ENCODE results near the gene CDK16.

The CDK16 gene

DNA sequence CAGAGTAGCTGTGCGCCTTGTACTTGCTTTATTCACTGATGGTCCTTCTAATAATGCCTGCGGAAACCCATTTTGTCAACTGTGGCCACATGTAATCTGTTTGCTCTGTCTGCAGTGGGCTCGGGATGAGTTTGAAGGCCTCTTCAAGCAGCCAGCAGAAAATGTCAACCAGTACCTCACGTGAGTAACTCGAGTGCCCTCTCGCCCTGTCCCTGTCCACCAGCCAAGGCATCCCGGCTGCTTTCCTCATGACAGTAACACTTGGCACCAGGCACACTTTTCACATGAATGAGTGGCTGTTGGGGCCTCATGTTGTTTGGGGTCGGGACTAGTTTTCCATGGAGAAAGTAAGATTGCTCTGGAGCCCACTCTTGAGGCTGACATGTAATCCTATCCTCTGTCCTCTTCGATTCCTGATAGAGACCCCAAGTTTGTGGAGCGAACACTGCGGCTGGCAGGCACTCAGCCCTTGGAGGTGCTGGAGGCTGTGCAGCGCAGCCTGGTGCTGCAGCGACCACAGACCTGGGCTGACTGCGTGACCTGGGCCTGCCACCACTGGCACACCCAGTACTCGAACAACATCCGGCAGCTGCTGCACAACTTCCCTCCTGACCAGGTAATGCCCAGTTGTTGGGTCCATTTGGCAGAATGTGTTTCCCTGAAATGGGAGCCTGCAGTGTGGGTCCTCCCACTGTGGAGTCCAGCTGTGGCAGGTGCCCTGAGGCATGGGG is 8.8 kb upstream of the CDK16 start:
- H3K4me3 ChIP-seq (ENCODE audit: low read depth, low read length), result no peak overlapping the region
- TF ChIP-seq, protein P1, sequence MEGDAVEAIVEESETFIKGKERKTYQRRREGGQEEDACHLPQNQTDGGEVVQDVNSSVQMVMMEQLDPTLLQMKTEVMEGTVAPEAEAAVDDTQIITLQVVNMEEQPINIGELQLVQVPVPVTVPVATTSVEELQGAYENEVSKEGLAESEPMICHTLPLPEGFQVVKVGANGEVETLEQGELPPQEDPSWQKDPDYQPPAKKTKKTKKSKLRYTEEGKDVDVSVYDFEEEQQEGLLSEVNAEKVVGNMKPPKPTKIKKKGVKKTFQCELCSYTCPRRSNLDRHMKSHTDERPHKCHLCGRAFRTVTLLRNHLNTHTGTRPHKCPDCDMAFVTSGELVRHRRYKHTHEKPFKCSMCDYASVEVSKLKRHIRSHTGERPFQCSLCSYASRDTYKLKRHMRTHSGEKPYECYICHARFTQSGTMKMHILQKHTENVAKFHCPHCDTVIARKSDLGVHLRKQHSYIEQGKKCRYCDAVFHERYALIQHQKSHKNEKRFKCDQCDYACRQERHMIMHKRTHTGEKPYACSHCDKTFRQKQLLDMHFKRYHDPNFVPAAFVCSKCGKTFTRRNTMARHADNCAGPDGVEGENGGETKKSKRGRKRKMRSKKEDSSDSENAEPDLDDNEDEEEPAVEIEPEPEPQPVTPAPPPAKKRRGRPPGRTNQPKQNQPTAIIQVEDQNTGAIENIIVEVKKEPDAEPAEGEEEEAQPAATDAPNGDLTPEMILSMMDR (IDR thresholded peaks at IDR 0.05; ENCODE audit: low read depth, low read length), result no peak

DNA sequence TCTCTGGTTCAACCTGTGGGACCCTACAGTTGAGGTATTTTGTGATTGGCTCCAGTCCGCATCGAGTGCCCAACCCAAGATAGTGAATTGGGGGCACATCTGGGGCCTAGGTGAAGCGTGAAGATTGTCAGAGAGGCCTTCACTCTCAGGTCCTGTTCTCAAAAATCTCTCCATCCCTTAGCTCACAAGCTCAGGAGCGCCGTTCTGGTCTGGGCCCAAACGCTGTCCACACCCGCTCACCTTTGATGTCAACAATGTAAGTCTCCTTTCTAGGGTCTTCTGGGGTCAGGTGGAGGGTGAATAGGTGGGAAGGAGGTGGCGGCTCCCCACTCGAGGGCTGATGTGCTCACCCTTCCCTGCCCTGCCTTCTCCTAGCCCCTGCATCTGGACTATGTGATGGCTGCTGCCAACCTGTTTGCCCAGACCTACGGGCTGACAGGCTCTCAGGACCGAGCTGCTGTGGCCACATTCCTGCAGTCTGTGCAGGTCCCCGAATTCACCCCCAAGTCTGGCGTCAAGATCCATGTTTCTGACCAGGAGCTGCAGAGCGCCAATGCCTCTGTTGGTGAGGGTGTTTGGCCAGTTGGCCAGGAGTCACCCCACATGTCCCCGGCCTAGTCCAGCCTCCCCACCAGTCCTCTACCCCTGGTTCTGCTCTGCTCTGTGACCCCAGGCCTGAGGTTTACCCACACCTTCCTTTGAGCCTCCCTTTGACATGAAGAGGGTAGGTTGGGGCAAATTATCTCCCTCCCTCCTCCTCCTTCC is 7.6 kb upstream of the CDK16 start:
- H3K4me3 ChIP-seq (ENCODE audit: low read depth, low read length), result no peak overlapping the region
- TF ChIP-seq, protein P1 (IDR thresholded peaks at IDR 0.05; ENCODE audit: low read depth, low read length), result no peak

DNA sequence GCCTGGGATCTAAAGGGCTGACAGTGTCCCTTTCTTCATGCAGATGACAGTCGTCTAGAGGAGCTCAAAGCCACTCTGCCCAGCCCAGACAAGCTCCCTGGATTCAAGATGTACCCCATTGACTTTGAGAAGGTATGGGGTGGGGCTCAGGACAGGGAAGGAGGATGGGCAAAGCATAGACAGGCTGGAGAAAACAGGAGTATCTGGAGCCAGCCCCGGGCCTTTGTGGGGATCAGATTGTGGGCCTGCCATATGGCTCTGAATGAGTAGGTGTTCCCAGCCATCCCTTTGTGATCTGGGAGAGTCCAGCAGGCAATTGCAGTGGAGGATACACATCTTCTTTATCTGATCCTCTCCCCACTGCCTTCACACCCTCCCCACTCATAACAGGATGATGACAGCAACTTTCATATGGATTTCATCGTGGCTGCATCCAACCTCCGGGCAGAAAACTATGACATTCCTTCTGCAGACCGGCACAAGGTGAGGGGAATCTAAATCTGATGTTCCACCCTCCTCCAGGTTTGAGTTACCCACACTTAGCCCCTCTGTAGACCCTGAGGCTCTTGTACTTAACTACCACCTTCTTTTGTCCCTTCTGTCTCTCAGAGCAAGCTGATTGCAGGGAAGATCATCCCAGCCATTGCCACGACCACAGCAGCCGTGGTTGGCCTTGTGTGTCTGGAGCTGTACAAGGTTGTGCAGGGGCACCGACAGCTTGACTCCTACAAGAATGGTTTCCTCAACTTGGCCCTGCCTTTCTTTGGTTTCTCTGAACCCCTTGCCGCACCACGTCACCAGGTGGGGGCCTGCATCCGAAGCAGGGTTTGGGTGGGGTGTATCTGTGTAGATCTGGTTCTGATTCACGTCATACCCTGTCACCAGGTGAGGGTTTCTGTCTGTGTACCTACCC is 5.8 kb upstream of the CDK16 start:
- TF ChIP-seq, protein P1 (IDR thresholded peaks at IDR 0.05; ENCODE audit: low read depth, low read length), result no peak
- H3K4me3 ChIP-seq (ENCODE audit: low read depth, low read length), result no peak overlapping the region

DNA sequence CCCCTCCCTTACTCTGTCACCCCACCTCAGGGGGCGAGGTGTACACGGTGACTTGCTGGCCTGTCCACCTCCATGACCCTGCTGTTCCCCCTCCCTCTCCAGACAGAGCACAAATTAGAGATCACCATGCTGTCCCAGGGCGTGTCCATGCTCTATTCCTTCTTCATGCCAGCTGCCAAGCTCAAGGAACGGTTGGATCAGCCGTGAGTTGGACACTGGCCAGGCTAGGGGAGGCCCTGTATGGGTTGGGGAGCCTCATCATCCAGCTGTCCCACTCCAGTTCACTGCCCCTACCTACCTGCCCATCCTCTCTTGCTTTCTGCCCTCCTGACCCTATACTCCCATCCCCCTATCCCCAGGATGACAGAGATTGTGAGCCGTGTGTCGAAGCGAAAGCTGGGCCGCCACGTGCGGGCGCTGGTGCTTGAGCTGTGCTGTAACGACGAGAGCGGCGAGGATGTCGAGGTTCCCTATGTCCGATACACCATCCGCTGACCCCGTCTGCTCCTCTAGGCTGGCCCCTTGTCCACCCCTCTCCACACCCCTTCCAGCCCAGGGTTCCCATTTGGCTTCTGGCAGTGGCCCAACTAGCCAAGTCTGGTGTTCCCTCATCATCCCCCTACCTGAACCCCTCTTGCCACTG is 3.9 kb upstream of the CDK16 start:
- TF ChIP-seq, protein P1 (IDR thresholded peaks at IDR 0.05; ENCODE audit: low read depth, low read length), result no peak
- no peak overlapping the region for H3K4me3 ChIP-seq (ENCODE audit: low read depth, low read length)

DNA sequence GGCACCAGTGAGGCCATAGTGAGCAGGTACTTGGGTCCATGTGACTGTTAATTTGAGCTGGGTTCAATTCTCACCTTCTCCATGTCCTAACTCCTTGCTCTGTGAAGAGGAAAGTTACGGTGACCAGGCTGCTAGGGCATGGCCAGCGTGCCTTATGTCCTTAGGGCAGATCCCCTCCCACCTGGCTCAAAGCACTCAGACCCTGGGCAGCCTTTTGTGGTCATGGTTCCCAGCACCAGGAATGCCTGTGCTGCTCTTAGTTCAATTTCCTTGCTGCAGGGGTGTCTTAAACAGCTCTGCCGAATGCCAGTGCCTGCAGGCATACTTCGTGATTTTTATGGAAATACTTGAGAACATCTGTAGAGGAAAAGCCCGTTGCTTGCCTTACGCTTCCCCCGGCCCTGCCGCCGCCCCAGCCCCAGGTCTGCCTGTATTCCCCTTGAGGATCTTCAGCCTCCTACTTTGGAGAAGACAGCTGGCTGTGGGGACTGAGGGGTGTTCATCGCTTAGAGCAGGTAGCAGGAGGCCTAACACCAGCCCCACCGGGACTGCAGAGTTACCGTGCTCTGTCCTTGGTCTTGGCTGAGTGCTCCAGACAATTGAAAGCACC is 3.1 kb upstream of the CDK16 start:
- H3K4me3 ChIP-seq (ENCODE audit: low read depth, low read length), result no peak overlapping the region
- TF ChIP-seq, protein P1 (IDR thresholded peaks at IDR 0.05; ENCODE audit: low read depth, low read length), result no peak

DNA sequence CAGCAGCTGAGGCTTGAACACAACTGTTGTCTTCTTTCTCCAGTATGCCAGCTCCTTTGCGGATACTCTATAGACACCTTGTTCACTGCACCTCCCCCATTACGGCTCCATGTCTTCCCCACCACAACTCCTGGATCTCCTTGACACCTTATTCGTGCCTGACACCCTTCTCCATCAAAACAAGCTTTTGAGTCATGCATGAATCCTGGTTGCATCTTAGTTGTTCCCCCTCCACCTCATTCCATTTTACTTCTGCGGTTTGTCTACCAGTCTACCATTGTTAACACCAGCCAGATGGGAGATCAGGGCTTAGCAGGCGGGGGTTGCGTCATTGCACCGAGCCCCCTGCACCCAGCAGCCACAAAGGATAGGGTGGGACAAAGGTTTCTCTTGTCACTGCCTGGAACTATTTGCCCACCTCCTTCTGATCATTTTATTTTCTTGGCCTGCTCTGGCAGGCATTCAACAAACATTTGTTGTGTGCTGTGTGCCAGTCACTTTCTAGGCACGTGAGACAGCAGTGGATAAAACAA is 2.0 kb upstream of the CDK16 start:
- H3K4me3 ChIP-seq (ENCODE audit: low read depth, low read length), result no peak overlapping the region
- TF ChIP-seq, protein P1 (IDR thresholded peaks at IDR 0.05; ENCODE audit: low read depth, low read length), result no peak
